GM12878 (cell line): ENCODE measurements around the gene XPC. TPM values are rescaled to one million over a fixed set of nuclear protein-coding genes. Genes with fewer than 3 reads are reported as not detected.

Experiments
- BCLAF1 ChIP-seq: fragments of 450-650 bp; IDR thresholded peaks from 2 replicates; pipeline ENCODE4 v1.6.1; 2017; ENCODE audit warnings: antibody characterized with exemption, mild to moderate bottlenecking, moderate library complexity
- DPF2 ChIP-seq: fragments of 450-650 bp; IDR thresholded peaks from 2 replicates; pipeline ENCODE4 v1.6.1; 2017; ENCODE audit warnings: mild to moderate bottlenecking
- NFYA ChIP-seq: IDR thresholded peaks from 2 replicates; pipeline ENCODE4 v1.6.1; 2011; ENCODE audit warnings: low read depth, mild to moderate bottlenecking, low read length, improper control_type of control experiment, borderline replicate concordance
- ZBTB11 ChIP-seq: fragments of 450-650 bp; formaldehyde crosslinking; IDR thresholded peaks from 2 replicates; pipeline ENCODE4 v1.5.0; 2022; ENCODE audit warnings: mild to moderate bottlenecking, missing genetic modification characterization
- polyA plus RNA-seq, 11 experiments: library from polyadenylated mRNA; depleted of rRNA in 4 of 11; unstranded in 6 of 11; stranded (reverse) in 5 of 11; fragments of >200 nt; fragmentation: Nextera tagmentation in 4 of 11; fragmentation: Illumina TruSeq in 1 of 11; extraction: Ambion mirVana in 4 of 11; extraction: Trizol in 1 of 11; gene quantifications; 1 replicate in 1 of 11; 2 replicates in 10 of 11; pipeline versions ENCODE4 v1.2.1 to v1.2.3, GENCODE V29; 2011 to 2016; ENCODE audit warnings: inconsistent platforms in 2 of 11, missing spikeins in 2 of 11, low read depth in 1 of 11
- total RNA-seq, 4 experiments: library from RNA; depleted of rRNA in 3 of 4; stranded (reverse); fragments of >200 nt in 3 of 4; fragmentation: Illumina TruSeq in 1 of 4; extraction: Trizol in 1 of 4; gene quantifications; 2 replicates each; pipeline versions ENCODE4 v1.2.1 to v1.2.3, GENCODE V29; 2013 to 2021

The XPC gene
- total and polyA plus RNA-seq, 10 of the 15 experiments (the other 5 are each of a cell fraction or from before 2014, with no cell fraction given), result 4.0 to 48.3 (median 29.8) TPM

- TF ChIP-seq ZBTB11 (CRISPR knock-in tag) (no peak), DPF2 (no peak), NFYA (no peak), BCLAF1 (no peak)
Observed at GRCh38 chr3:14120111-14120920, 58.1 kb downstream of the XPC start (continued).
